H9 (cell line): ENCODE data around the gene IL15RA. TPM values are rescaled to one million over a fixed set of nuclear protein-coding genes. Genes with fewer than 3 reads are reported as not detected.

Experiments used
- DNase-seq: peaks from one replicate; pipeline ENCODE4 v3.0.0-alpha.2; 2017
- H2AFZ ChIP-seq: one replicate; pipeline ENCODE4 v1.6.1; 2013; ENCODE audit warnings: mild to moderate bottlenecking, low read length, control low read depth, moderate library complexity
- H2AK5ac ChIP-seq: 2 replicates; pipeline ENCODE4 v1.6.1; 2013; ENCODE audit warnings: low read length, control low read depth, mixed read lengths; ENCODE audit not compliant: insufficient read length
- H2BK120ac ChIP-seq: one replicate; pipeline ENCODE4 v1.6.1; 2013; ENCODE audit warnings: low read depth, mild to moderate bottlenecking, low read length, control low read depth, inconsistent platforms; ENCODE audit not compliant: poor library complexity, severe bottlenecking
- H2BK12ac ChIP-seq: 2 replicates; pipeline ENCODE4 v1.6.1; 2013; ENCODE audit warnings: low read length, control low read depth, mixed read lengths, low read depth; ENCODE audit not compliant: insufficient read length
- H2BK15ac ChIP-seq: 2 replicates; pipeline ENCODE4 v1.6.1; 2013; ENCODE audit warnings: low read depth, low read length, control low read depth
- H2BK20ac ChIP-seq: one replicate; pipeline ENCODE4 v1.6.1; 2013; ENCODE audit warnings: low read depth, mild to moderate bottlenecking, low read length, control low read depth, inconsistent platforms; ENCODE audit not compliant: poor library complexity, severe bottlenecking
- H2BK5ac ChIP-seq: 2 replicates; pipeline ENCODE4 v1.6.1; 2013; ENCODE audit warnings: low read length, control low read depth, mixed read lengths; ENCODE audit not compliant: insufficient read length
- H3K14ac ChIP-seq: 2 replicates; pipeline ENCODE4 v1.6.1; 2013; ENCODE audit warnings: low read length, control low read depth; ENCODE audit not compliant: insufficient read depth
- H3K18ac ChIP-seq: 2 replicates; pipeline ENCODE4 v1.6.1; 2013; ENCODE audit warnings: low read depth, mild to moderate bottlenecking, mixed read lengths, low read length, control low read depth; ENCODE audit not compliant: insufficient read length
- H3K23ac ChIP-seq: 2 replicates; pipeline ENCODE4 v1.6.1; 2013; ENCODE audit warnings: low read length, control low read depth, mixed read lengths, low read depth; ENCODE audit not compliant: insufficient read length
- H3K23me2 ChIP-seq: 2 replicates; pipeline ENCODE4 v1.6.1; 2013; ENCODE audit warnings: low read depth, mild to moderate bottlenecking, mixed read lengths, low read length, control low read depth; ENCODE audit not compliant: insufficient read length, poor library complexity, severe bottlenecking
- H3K27ac ChIP-seq: 2 replicates; pipeline ENCODE4 v1.5.1; 2013; ENCODE audit warnings: low read length, control low read depth, mixed read lengths, low read depth; ENCODE audit not compliant: insufficient read length
- H3K27me3 ChIP-seq: 2 replicates; pipeline ENCODE4 v1.6.1; 2013; ENCODE audit warnings: low read length, control low read depth, inconsistent platforms; ENCODE audit not compliant: insufficient read depth
- H3K4ac ChIP-seq: 2 replicates; pipeline ENCODE4 v1.6.1; 2013; ENCODE audit warnings: low read depth, mild to moderate bottlenecking, control low read depth, inconsistent platforms, low read length, moderate library complexity
- H3K4me1 ChIP-seq: 2 replicates; pipeline ENCODE4 v1.6.1; 2013; ENCODE audit warnings: low read length, control low read depth, inconsistent platforms; ENCODE audit not compliant: insufficient read depth
- H3K4me2 ChIP-seq: 2 replicates; pipeline ENCODE4 v1.6.1; 2013; ENCODE audit warnings: low read length, control low read depth, mixed read lengths; ENCODE audit not compliant: insufficient read length, insufficient read depth
- H3K56ac ChIP-seq: 2 replicates; pipeline ENCODE4 v1.6.1; 2013; ENCODE audit warnings: low read depth, mild to moderate bottlenecking, mixed read lengths, low read length, control low read depth; ENCODE audit not compliant: insufficient read length
- H3K79me1 ChIP-seq: 2 replicates; pipeline ENCODE4 v1.6.1; 2013; ENCODE audit warnings: low read depth, mild to moderate bottlenecking, moderate library complexity, low read length, control low read depth, inconsistent platforms; ENCODE audit not compliant: insufficient read depth, poor library complexity, severe bottlenecking
- H3K79me2 ChIP-seq: 2 replicates; pipeline ENCODE4 v1.6.1; 2013; ENCODE audit warnings: low read length, control low read depth, inconsistent platforms; ENCODE audit not compliant: insufficient read depth
- H3K9ac ChIP-seq: 2 replicates; pipeline ENCODE4 v1.6.1; 2013; ENCODE audit warnings: low read length, control low read depth, mixed read lengths; ENCODE audit not compliant: insufficient read length; ENCODE audit errors: extremely low read depth
- H3K9me3 ChIP-seq: one replicate; pipeline ENCODE4 v1.6.1; 2013; ENCODE audit warnings: low read depth, low read length, inconsistent platforms; ENCODE audit not compliant: control insufficient read depth
- H3T11ph ChIP-seq: one replicate; pipeline ENCODE4 v1.6.1; 2013; ENCODE audit warnings: mild to moderate bottlenecking, low read length, control low read depth, inconsistent platforms
- H4K20me1 ChIP-seq: one replicate; pipeline ENCODE4 v1.6.1; 2013; ENCODE audit not compliant: control insufficient read depth, insufficient read length, insufficient read depth
- H4K5ac ChIP-seq: 2 replicates; pipeline ENCODE4 v1.6.1; 2013; ENCODE audit warnings: low read depth, mild to moderate bottlenecking, mixed read lengths, low read length, control low read depth; ENCODE audit not compliant: insufficient read length
- H4K8ac ChIP-seq: replicated peaks from 2 replicates; pipeline ENCODE4 v1.6.1; 2013; ENCODE audit warnings: low read length, control low read depth, mixed read lengths, low read depth; ENCODE audit not compliant: insufficient read length
- H4K91ac ChIP-seq: 2 replicates; pipeline ENCODE4 v1.6.1; 2013; ENCODE audit warnings: low read depth, mild to moderate bottlenecking, moderate library complexity, mixed read lengths, low read length, control low read depth; ENCODE audit not compliant: insufficient read length
- H3K27ac Mint-ChIP-seq, 3 experiments: 2 replicates in 2 of 3; 3 replicates in 1 of 3; pipeline ENCODE4 v1.8.0; 2020 to 2021; ENCODE audit warnings: mixed read lengths in 3 of 3, mild to moderate bottlenecking in 1 of 3, moderate library complexity in 1 of 3
- H3K27me3 Mint-ChIP-seq: 2 replicates; pipeline ENCODE4 v1.8.0; 2021; ENCODE audit warnings: low read depth, mild to moderate bottlenecking, moderate library complexity, mixed read lengths
- H3K36me3 Mint-ChIP-seq, 3 experiments: 2 replicates in 2 of 3; 3 replicates in 1 of 3; pipeline ENCODE4 v1.8.0; 2020 to 2021; ENCODE audit warnings: low read depth in 3 of 3, mixed read lengths in 3 of 3; ENCODE audit not compliant: insufficient read depth in 1 of 3
- H3K4me1 Mint-ChIP-seq, 2 experiments: 2 replicates each; pipeline ENCODE4 v1.8.0; 2020; ENCODE audit warnings: mixed read lengths in 2 of 2
- H3K4me3 Mint-ChIP-seq, 2 experiments: 2 replicates in 1 of 2; 3 replicates in 1 of 2; pipeline ENCODE4 v1.8.0; 2020 to 2021; ENCODE audit warnings: mild to moderate bottlenecking in 2 of 2, mixed read lengths in 2 of 2, moderate library complexity in 1 of 2
- H3K9me3 Mint-ChIP-seq, 2 experiments: 2 replicates in 1 of 2; 3 replicates in 1 of 2; pipeline ENCODE4 v1.8.0; 2020; ENCODE audit warnings: mild to moderate bottlenecking in 2 of 2, mixed read lengths in 2 of 2, moderate library complexity in 1 of 2
- CTCF ChIP-seq: fragments of 200-600 bp; sonication (generic); conservative IDR thresholded peaks from 3 replicates; pipeline ENCODE4 v1.8.0; 2021; ENCODE audit warnings: antibody characterized with exemption, mild to moderate bottlenecking
- WGBS: extraction: QIAGEN DNeasy Blood & Tissue Kit; methylation state at CpG from one replicate; pipeline ENCODE4 v1.1.7; 2013; ENCODE audit warnings: missing lambda C conversion rate, low lambda C conversion rate, mixed read lengths; ENCODE audit not compliant: insufficient read length; ENCODE audit errors: extremely low coverage; 5-methylcytosine and 5-hydroxymethylcytosine counted together
- total RNA-seq: library from RNA; stranded (reverse); gene quantifications from 2 replicates; pipeline ENCODE4 v1.2.1, GENCODE V29; 2021

The IL15RA gene
- total RNA-seq, 1 experiment from 2014 or later, result 0.31 TPM

GRCh38 chr10:5942474-5942873 is 34.9 kb downstream of the IL15RA start:
- Histone ChIP-seq H3K4me1 (peaks cover 8% of the 10 kb centered on the region; the same call in 1 of the 2 replicates), H4K91ac (no peak overlapping the region), H3K9me3 (no peaks in the 10 kb centered on the region), H2AFZ (no peak overlapping the region), H3K27ac (no peak overlapping the region), H3K23ac (no peak overlapping the region), H3K9ac (no peak overlapping the region), H2BK120ac (no peak overlapping the region), H2BK15ac (no peak overlapping the region), H3K27me3 (no peaks in the 10 kb centered on the region), H4K20me1 (no peaks in the 10 kb centered on the region), H3K4ac (no peak overlapping the region), H3K18ac (no peak overlapping the region), H3K4me2 (no peak overlapping the region), H4K5ac (no peak overlapping the region), H3K14ac (no peak overlapping the region), H4K8ac (no peak overlapping the region), H3K79me1 (no peaks in the 10 kb centered on the region), H2BK12ac (no peak overlapping the region), H3T11ph (no peak overlapping the region), H3K56ac (no peak overlapping the region), H2AK5ac (no peak overlapping the region), H3K23me2 (peaks cover 3% of the 10 kb centered on the region), H2BK20ac (no peak overlapping the region), H3K79me2 (no peaks in the 10 kb centered on the region), H2BK5ac (no peak overlapping the region)
- Mint-ChIP-seq H3K9me3 (no peaks in the 10 kb centered on the region), H3K4me1 (peaks cover 25 to 33% of the 10 kb centered on the region in 2 experiments), H3K36me3 (peaks cover 3 to 15% (median 14%) of the 10 kb centered on the region in 3 experiments; a peak in 6 of 7 replicates), H3K27ac (no peak overlapping the region), H3K4me3 (no peak overlapping the region), H3K27me3 (peaks cover 3% of the 10 kb centered on the region)
- WGBS, result no CpG with 5 or more reads among the region's 16 CpGs
- no peak for TF ChIP-seq CTCF
- DNase-seq, result no peak
